ENCODE results near the gene FAT1.

- TF ChIP-seq, protein P1, sequence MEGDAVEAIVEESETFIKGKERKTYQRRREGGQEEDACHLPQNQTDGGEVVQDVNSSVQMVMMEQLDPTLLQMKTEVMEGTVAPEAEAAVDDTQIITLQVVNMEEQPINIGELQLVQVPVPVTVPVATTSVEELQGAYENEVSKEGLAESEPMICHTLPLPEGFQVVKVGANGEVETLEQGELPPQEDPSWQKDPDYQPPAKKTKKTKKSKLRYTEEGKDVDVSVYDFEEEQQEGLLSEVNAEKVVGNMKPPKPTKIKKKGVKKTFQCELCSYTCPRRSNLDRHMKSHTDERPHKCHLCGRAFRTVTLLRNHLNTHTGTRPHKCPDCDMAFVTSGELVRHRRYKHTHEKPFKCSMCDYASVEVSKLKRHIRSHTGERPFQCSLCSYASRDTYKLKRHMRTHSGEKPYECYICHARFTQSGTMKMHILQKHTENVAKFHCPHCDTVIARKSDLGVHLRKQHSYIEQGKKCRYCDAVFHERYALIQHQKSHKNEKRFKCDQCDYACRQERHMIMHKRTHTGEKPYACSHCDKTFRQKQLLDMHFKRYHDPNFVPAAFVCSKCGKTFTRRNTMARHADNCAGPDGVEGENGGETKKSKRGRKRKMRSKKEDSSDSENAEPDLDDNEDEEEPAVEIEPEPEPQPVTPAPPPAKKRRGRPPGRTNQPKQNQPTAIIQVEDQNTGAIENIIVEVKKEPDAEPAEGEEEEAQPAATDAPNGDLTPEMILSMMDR (conservative IDR thresholded peaks at IDR 0.05; ENCODE audit: low read depth, low read length), result no peak
- no peak for TF ChIP-seq EZH2 (IDR thresholded peaks at IDR 0.05; ENCODE audit: borderline replicate concordance, low read depth, low read length, poor library complexity, severe bottlenecking)
Observed at GRCh38 chr4:186707574-186707973, 16.1 kb downstream of the FAT1 start.

Measured in A673 (cell line).